Fibroblast of lung (primary cell): ENCODE data around the gene GGT1.
"Not testable (repeated sequence)": the region's sequence is repeated elsewhere in the genome, so short reads cannot be mapped to it uniquely, and the experiment has no call there.

Experiments used
- CTCF ChIP-seq, 2 donors: IDR thresholded peaks in 1 of 2; conservative IDR thresholded peaks in 1 of 2; 1 replicate in 1 of 2; 2 replicates in 1 of 2; pipeline ENCODE4 v1.5.1; 2011 to 2012; ENCODE audit warnings: low read length in 2 of 2, control low read depth in 1 of 2, inconsistent platforms in 1 of 2, low read depth in 1 of 2, mild to moderate bottlenecking in 1 of 2
- EZH2 ChIP-seq: IDR thresholded peaks from 2 replicates; pipeline ENCODE4 v1.5.1; 2012; ENCODE audit warnings: low read length, control low read depth, mild to moderate bottlenecking; ENCODE audit errors: missing control alignments

DNA sequence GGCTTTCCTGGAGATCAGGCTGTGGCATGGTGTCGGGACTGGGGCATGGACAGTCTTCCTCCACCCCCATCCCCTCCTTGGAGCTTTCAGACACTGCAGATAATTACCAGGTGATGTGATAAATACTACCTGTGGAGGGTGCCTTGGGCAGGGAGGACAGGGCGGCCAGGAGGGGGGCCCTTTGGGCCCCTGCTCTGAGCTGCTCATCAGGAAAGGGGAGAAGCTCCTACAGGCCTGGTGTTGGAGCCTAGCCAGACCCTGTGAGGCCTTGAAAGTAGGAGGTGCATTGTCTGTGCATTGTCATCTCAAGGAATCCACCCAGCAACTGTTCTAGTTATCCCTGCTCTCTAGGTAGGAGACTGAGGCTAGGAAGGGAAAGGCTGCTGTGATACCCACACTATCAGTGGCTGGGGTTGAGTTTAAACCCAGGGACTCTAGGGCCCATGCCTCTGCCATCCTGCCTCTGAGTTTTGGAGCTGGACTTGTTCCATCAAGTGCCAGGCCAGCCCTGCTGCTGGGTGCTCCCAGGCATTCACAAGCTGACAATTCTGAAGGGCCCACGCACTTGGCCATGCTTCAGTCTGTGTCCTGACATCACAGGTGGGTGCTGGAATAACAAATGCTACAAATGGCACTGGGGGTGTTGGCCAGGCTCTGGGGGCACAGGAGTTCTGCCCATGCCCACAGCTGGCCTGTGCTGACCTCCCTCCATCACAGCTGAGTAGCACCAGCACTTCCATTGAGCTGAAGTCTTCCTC is 2.9 kb upstream of the GGT1 start:
- not testable (repeated sequence) for TF ChIP-seq CTCF (conservative IDR thresholded peaks at IDR 0.05 in 1 of 2, IDR thresholded peaks at IDR 0.05 in 1 of 2; ENCODE audit: low read depth in 1 of 2, low read length in 2 of 2); EZH2
